Vagina (tissue), 2 donors: ENCODE results near the gene ZNF487. TPM values are rescaled to one million over a fixed set of nuclear protein-coding genes. Genes with fewer than 3 reads are reported as not detected.
"Not testable (repeated sequence)": the region's sequence is repeated elsewhere in the genome, so short reads cannot be mapped to it uniquely, and the experiment has no call there.

Experiments
- DNase-seq, 2 donors: peaks; one replicate each; pipeline ENCODE4 v3.0.0-alpha.2; 2017; ENCODE audit errors: extremely low spot score in 2 of 2
- H3K27ac ChIP-seq: fragments of 200-600 bp; sonication (generic); one replicate; pipeline ENCODE4 v1.5.1; 2019
- H3K27me3 ChIP-seq: fragments of 200-600 bp; sonication (generic); one replicate; pipeline ENCODE4 v1.5.1; 2019
- H3K36me3 ChIP-seq, 2 donors: fragments of 200-600 bp; sonication (generic); one replicate each; pipeline ENCODE4 v1.5.1; 2017 to 2019
- H3K4me1 ChIP-seq: fragments of 200-600 bp; sonication (generic); one replicate; pipeline ENCODE4 v1.5.1; 2019
- H3K4me3 ChIP-seq, 2 donors: fragments of 200-600 bp; sonication (generic); 1 replicate in 1 of 2; 2 replicates in 1 of 2; pipeline ENCODE4 v1.5.1; 2016 to 2019
- H3K9me3 ChIP-seq: fragments of 200-600 bp; sonication (generic); one replicate; pipeline ENCODE4 v1.5.1; 2019
- CTCF ChIP-seq, 3 experiments: fragments of 450-650 bp in 2 of 3; fragments of 200-600 bp in 1 of 3; sonication (generic) in 1 of 3; IDR thresholded peaks; one replicate each; pipeline ENCODE4 v1.5.1; 2017 to 2019; ENCODE audit warnings: antibody characterized with exemption in 3 of 3, mild to moderate bottlenecking in 2 of 3, moderate library complexity in 2 of 3
- POLR2A ChIP-seq, 2 donors: fragments of 450-650 bp; IDR thresholded peaks; one replicate each; pipeline ENCODE4 v1.6.1; 2017; ENCODE audit warnings: antibody characterized with exemption in 2 of 2, mild to moderate bottlenecking in 2 of 2, moderate library complexity in 2 of 2
- POLR2AphosphoS5 ChIP-seq, 2 donors: sonication (generic); formaldehyde crosslinking; IDR thresholded peaks; one replicate each; pipeline ENCODE4 v1.9.0; 2017; ENCODE audit warnings: antibody characterized with exemption in 2 of 2, mild to moderate bottlenecking in 2 of 2, low read depth in 1 of 2; ENCODE audit not compliant: insufficient read depth in 1 of 2
- intact Hi-C: fragments of 100-400 bp; cut with DNase I; formaldehyde crosslinking; loops from one replicate; pipeline ENCODE4 v1.15.1; 2023
- total RNA-seq: library from RNA; depleted of rRNA; stranded (reverse); fragments of >200 nt; gene quantifications from one replicate; pipeline ENCODE4 v1.2.3, GENCODE V29; 2016

Gene ZNF487
- total RNA-seq, 1 donor from 2014 or later: 4.2 TPM

GRCh38 chr10:43391496-43391895 is 45.4 kb upstream of the ZNF487 start:
- no peak for DNase-seq
- no peaks in the 10 kb centered on the region for H3K27me3 ChIP-seq
- peaks cover 56% of the 10 kb centered on the region for H3K4me1 ChIP-seq
- H3K27ac ChIP-seq: no peak overlapping the region
- H3K4me3 ChIP-seq: no peak overlapping the region
- intact Hi-C loops: no loop called here
- TF ChIP-seq POLR2A (IDR thresholded peaks at IDR 0.05) (no peak), POLR2AphosphoS5 (IDR thresholded peaks at IDR 0.05; ENCODE audit: insufficient read depth in 1 of 2, low read depth in 1 of 2) (no peak), CTCF (IDR thresholded peaks at IDR 0.05) (no peak)
- H3K36me3 ChIP-seq: peaks cover 0 to 68% of the 10 kb centered on the region in 2 donors
- no peaks in the 10 kb centered on the region for H3K9me3 ChIP-seq

DNA sequence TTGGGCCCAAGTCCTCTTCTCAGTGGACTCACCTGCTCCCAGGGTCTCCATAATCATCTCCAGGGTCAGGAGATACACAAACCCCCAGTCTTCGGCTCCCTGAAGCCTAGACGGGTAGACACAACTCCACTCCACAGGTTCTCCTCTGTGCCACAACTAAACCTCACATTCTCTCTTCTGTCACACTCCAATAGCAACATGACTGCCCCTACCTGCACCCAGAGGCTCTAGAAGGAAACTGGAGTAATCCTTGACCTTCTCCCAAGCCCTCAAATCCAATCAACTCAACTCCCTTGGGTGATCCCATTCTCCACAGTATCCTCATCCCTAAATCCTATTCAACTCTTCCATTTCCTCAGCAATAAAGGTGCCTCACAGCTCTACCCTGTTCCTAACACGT is 44.2 kb upstream of the ZNF487 start:
- no peak overlapping the region for H3K4me3 ChIP-seq
- DNase-seq: no peak
- no peaks in the 10 kb centered on the region for H3K27me3 ChIP-seq
- TF ChIP-seq POLR2A (IDR thresholded peaks at IDR 0.05): no peak
- no peak for TF ChIP-seq CTCF (IDR thresholded peaks at IDR 0.05)
- intact Hi-C loops: no loop called here
- H3K9me3 ChIP-seq: no peaks in the 10 kb centered on the region
- H3K27ac ChIP-seq: no peak overlapping the region
- H3K4me1 ChIP-seq: peaks cover 60% of the 10 kb centered on the region
- peaks cover 0 to 56% of the 10 kb centered on the region in 2 donors for H3K36me3 ChIP-seq

- intact Hi-C loops, H3K9me3 ChIP-seq, DNase-seq, H3K27me3 ChIP-seq, H3K4me3 ChIP-seq, H3K27ac ChIP-seq: not testable (repeated sequence)
- Histone ChIP-seq H3K4me1 (peaks cover 65% of the 10 kb centered on the region), H3K36me3 (peaks cover 0 to 52% of the 10 kb centered on the region in 2 donors)
Measured at GRCh38 chr10:43393186-43393585, 43.7 kb upstream of the ZNF487 start.

DNA sequence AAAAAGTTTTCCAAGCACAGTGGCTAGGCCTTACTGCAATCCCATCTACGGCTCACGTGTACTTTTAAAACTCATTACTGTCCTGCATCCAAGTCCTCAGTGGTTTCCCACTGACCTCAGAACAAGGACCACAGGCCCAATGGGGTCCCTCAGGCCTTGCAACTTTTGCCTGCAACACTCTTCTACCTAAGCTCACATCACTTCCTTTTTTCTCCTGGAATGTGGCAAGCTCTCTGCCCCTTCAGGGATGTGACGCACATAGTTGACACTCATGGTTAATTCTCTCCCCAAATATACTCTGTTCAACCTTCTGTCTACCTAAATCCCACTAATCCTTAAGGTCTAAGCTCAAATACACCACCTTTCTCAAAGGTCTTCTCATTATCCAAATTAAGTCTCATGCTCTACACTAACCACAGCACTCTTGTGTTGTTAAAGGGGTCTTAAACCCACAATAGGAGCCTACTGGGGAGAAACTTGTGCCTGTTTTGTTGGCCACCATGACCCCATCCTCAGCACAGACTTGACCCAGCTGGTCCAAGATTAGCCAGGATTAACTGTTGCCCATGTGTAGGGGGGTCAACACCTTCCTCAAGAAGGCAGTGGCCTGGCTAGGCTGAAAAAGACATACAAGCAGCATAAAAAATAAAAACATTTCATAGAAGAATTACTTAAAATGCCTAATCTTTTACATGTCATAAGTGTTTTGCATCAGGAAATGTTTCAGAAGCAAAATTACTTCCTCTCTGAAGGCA is 43.1 kb upstream of the ZNF487 start:
- DNase-seq: no peak
- Histone ChIP-seq H3K27ac (no peak overlapping the region), H3K36me3 (peaks cover 0 to 47% of the 10 kb centered on the region in 2 donors), H3K27me3 (no peaks in the 10 kb centered on the region), H3K4me3 (no peak overlapping the region), H3K9me3 (no peaks in the 10 kb centered on the region), H3K4me1 (peaks cover 71% of the 10 kb centered on the region)
- TF ChIP-seq CTCF (IDR thresholded peaks at IDR 0.05) (no peak), POLR2A (IDR thresholded peaks at IDR 0.05) (no peak), POLR2AphosphoS5 (IDR thresholded peaks at IDR 0.05; ENCODE audit: insufficient read depth in 1 of 2, low read depth in 1 of 2) (no peak)
- intact Hi-C loops: no loop called here

DNA sequence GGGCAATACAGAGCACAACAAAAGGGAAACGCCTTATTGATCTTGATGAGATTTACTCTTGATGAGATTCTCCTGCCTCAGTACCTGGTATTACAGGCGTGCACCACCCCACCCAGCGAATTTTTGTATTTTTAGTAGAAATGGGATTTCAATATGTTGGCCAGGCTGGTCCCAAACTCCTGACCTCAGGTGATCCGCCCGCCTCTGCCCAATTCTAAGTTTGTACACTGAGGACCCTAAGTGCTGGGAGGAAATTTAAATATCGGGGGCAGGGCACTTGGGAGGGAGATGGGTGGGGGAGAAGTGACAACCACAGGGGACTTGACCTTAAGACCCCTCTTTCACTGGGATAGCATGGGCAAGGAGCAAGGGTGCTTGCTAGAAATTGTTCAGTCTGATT is 42.0 kb upstream of the ZNF487 start:
- Histone ChIP-seq H3K4me1 (peaks cover 75% of the 10 kb centered on the region), H3K36me3 (peaks cover 0 to 47% of the 10 kb centered on the region in 2 donors)

More for the DNA sequence above, 42.0 kb upstream of the ZNF487 start:
- Histone ChIP-seq H3K27me3 (no peaks in the 10 kb centered on the region), H3K27ac (peak overlapping the region; percentile 100), H3K4me3 (no peak overlapping the region), H3K9me3 (no peaks in the 10 kb centered on the region)
- intact Hi-C loops: no loop called here
- no peak for TF ChIP-seq CTCF (IDR thresholded peaks at IDR 0.05)
- TF ChIP-seq POLR2AphosphoS5 (IDR thresholded peaks at IDR 0.05; ENCODE audit: insufficient read depth in 1 of 2, low read depth in 1 of 2): no peak
- TF ChIP-seq POLR2A (IDR thresholded peaks at IDR 0.05): no peak
- no peak for DNase-seq
